ENCODE data around the gene NDUFA13. TPM values are rescaled to one million over a fixed set of nuclear protein-coding genes. Genes with fewer than 3 reads are reported as not detected.

The NDUFA13 gene
- total RNA-seq, 4 donors from 2014 or later = 26.6 to 83.0 (median 36.0) TPM

DNA sequence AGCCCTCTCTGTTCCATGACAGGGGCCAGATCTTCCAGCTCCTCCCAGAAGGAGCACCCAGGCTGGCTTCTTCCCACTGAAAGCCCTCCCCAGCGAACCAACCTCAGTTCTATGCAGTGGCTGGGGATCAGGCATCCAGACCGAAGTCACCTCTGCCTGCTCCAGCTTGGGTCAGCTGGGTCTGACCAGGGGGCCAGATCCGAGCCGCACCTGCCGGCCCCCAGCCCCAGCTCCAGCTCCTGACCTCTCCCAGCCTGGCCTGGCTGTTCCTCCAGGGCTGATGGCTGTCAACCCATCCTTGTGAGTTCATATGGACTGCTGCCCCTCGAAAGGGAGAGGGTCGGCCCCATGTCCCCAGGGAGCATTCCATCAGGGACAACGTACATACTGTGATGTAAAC, 8.7 kb upstream of the NDUFA13 start:
- TF ChIP-seq, protein P1, sequence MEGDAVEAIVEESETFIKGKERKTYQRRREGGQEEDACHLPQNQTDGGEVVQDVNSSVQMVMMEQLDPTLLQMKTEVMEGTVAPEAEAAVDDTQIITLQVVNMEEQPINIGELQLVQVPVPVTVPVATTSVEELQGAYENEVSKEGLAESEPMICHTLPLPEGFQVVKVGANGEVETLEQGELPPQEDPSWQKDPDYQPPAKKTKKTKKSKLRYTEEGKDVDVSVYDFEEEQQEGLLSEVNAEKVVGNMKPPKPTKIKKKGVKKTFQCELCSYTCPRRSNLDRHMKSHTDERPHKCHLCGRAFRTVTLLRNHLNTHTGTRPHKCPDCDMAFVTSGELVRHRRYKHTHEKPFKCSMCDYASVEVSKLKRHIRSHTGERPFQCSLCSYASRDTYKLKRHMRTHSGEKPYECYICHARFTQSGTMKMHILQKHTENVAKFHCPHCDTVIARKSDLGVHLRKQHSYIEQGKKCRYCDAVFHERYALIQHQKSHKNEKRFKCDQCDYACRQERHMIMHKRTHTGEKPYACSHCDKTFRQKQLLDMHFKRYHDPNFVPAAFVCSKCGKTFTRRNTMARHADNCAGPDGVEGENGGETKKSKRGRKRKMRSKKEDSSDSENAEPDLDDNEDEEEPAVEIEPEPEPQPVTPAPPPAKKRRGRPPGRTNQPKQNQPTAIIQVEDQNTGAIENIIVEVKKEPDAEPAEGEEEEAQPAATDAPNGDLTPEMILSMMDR (IDR thresholded peaks at IDR 0.05; ENCODE audit: low read depth) = no peak

DNA sequence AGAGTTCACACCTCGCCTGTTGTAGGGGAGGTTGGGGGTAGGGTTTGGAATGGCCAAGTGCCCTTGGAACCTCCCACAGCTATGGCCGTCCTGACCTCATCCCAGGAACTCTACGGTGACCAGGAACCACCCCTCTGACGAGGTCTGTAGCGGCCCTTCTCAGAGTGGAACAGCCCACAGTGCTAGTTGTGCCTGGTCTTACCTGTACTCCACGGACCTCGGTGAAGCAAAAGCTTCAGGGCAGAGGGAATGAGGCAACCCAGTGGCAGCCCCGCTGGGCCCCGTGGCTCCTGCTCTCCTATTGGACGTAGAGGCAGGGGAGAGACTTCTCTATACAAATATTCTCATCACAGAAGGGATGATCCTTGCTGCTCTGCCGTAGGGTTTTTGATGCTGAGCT, 7.8 kb upstream of the NDUFA13 start:
- TF ChIP-seq, protein P1 (IDR thresholded peaks at IDR 0.05; ENCODE audit: low read depth) = no peak

DNA sequence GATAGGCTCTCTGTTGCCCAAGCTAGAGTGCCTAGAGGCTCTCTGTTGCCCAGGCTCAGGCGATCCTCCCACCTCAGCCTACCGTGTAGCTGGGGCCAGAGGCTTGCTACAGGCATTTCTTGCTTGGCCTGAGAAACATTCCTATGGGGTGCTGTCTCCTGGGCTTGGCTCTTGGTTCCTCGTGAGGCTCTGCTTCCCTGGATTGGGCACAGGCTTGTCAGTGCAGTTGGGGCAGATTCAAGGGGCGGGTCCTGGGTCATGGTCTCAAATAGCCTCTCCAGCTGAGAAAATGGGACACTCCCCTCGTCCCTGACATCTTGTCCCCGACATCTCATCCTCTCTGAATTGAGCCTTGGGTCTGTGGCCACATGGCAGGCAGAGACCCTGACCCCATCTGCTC, 5.6 kb upstream of the NDUFA13 start:
- TF ChIP-seq, protein P1 (IDR thresholded peaks at IDR 0.05; ENCODE audit: low read depth) = no peak

DNA sequence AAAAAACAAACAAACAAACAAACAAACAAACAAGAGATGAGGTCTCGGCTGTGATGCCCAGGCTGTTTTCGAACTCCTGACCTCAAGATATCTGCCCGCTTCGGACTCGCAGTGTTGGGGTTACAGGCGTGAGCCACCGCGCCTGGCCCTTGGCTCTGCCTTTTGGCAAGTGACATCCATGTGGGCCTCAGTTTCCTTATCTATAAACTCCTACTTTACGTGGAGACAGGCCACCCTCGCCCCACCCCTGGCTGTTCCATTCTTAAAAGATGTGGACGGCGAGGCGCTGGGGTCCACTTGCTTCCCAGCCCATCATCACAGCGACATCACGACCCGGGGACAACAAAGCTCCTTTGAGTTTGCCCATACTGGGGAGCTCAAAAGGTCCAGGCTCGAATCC, 2.3 kb upstream of the NDUFA13 start:
- TF ChIP-seq, protein P1 (IDR thresholded peaks at IDR 0.05; ENCODE audit: low read depth) = no peak

DNA sequence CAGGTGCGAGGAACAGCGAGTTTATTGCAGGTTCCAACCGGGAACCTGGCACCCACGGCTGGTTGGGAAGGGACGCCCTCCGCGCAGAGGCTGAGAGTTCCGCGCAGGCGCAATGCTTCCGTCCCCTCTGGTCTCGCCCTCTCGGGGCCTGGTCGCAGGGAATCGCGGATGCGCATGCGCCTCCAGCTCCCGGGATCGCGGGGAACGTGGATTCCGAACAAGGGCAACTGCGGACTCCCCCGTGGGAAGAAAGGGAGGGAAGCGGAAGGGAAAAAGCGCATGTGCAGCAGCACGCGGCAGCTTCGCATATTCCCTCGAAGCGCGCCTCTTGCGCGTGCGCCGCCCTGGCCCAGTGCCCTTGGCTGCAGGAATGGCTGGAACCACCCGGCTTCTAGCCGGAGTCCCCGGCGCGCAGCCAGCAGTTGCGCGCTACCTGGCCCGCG, 1.8 kb upstream of the NDUFA13 start:
- TF ChIP-seq, protein P1 (IDR thresholded peaks at IDR 0.05; ENCODE audit: low read depth) = no peak

DNA sequence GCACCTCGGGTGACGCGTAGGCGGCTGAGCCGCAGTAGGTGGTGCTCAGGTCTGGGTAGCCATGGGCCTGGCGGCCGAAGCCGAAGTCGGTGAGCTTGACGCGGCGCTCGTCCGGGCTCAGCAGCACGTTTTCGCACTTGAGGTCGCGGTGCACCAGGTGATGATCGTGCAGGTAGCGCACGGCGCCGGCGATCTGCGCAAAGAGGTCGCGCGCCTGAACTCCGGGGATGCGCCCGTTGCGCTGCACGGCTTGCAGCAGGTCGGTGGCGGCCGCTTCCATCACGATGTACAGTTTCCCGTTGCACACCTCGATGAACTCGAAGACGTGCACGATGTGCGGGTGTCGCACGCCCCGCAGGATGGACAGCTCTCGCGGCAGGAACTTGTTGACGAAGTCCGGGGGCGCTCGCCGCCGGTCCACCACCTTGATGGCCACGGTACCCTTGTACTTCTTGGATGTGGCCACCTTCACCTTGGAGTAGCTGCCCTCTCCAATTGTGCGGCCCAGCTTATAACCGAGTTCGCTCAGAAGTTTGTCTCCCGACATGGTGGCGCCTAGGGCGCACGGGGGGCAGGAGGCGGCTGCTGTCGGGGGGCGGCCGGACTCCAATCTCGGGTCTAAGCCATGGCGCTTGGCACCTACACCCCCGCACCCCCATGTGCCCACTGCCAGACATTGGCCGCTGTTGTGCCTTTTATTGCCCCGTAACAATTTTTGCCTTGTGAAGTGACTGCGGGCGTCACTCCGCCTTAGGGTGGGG, 964 bp upstream of the NDUFA13 start, which contains the start of gene TSSK6:
Gene TSSK6, minus strand, starts transcription at position 668 of the 761 bp plus-strand sequence. Its CDS starts 121 bp downstream, at position 547.
- TF ChIP-seq, protein P1 (IDR thresholded peaks at IDR 0.05; ENCODE audit: low read depth) = no peak

DNA sequence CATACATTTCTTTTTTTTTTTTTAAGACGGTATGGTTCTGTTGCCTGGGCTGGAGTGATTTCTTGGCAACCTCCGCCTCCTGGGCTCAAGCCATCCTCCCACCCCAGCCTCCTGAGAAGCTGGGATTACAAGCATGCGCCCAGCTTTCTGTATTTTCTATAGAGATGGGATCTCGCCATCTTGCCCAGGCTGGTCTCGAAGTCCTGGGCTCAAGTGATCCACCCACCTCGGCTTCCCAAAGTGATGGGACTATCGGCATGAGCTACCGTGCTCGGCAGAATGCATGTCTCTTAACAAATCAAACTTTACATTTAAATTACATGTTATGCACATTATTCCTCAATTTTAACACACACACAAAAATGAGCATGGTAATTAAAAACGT, 1.2 kb downstream of the NDUFA13 start:
- TF ChIP-seq, protein P1 (IDR thresholded peaks at IDR 0.05; ENCODE audit: low read depth) = no peak
